Spleen (tissue), 7 donors: ENCODE data around the gene PERM1.

Experiments
- CTCF ChIP-seq, 11 experiments: fragments of 200-600 bp in 7 of 11; fragments of 450-650 bp in 4 of 11; sonication (generic) in 4 of 11; IDR thresholded peaks in 8 of 11; conservative IDR thresholded peaks in 3 of 11; 1 replicate in 7 of 11; 2 replicates in 4 of 11; pipeline versions ENCODE4 v1.4.0 to v1.8.0; 2016 to 2021; ENCODE audit warnings: antibody characterized with exemption in 11 of 11, inconsistent platforms in 4 of 11, mild to moderate bottlenecking in 1 of 11
- POLR2A ChIP-seq, 3 donors: fragments of 450-650 bp; IDR thresholded peaks; one replicate each; pipeline ENCODE4 v1.5.1; 2017; ENCODE audit warnings: antibody characterized with exemption in 3 of 3, mild to moderate bottlenecking in 1 of 3
- POLR2AphosphoS5 ChIP-seq, 3 donors: sonication (generic); formaldehyde crosslinking; IDR thresholded peaks; one replicate each; pipeline ENCODE4 v1.5.1; 2017; ENCODE audit warnings: antibody characterized with exemption in 3 of 3
- donor health status: DM: no; HTN: no; CAD: no; lungs with moderate emphysema.
- donor health status: DM: no; HTN: no; CAD: no.
- donor health status: DM: no; HTN: no; CAD: no.

GRCh38 chr1:927234-927633, 54.7 kb downstream of the PERM1 start:
- TF ChIP-seq CTCF (IDR thresholded peaks at IDR 0.05 in 8 of 11, conservative IDR thresholded peaks at IDR 0.05 in 3 of 11) (no peak), POLR2A (IDR thresholded peaks at IDR 0.05) (no peak), POLR2AphosphoS5 (IDR thresholded peaks at IDR 0.05) (no peak)
